MM.1S (cell line): ENCODE results near the gene ACP6.

Experiments used
- EZH2 ChIP-seq: fragments of 300-600 bp; sonication (generic); optimal IDR thresholded peaks from 2 replicates; pipeline ENCODE3; 2017; ENCODE audit warnings: low read depth, mild to moderate bottlenecking, antibody characterized with exemption, low read length, mixed read lengths
- TF ChIP-seq, protein P1 (sequence below): fragments of 300-600 bp; sonication (generic); IDR thresholded peaks from 2 replicates; pipeline ENCODE4 v1.5.1; 2016; ENCODE audit warnings: antibody characterized with exemption, low read length, mixed read lengths

DNA sequence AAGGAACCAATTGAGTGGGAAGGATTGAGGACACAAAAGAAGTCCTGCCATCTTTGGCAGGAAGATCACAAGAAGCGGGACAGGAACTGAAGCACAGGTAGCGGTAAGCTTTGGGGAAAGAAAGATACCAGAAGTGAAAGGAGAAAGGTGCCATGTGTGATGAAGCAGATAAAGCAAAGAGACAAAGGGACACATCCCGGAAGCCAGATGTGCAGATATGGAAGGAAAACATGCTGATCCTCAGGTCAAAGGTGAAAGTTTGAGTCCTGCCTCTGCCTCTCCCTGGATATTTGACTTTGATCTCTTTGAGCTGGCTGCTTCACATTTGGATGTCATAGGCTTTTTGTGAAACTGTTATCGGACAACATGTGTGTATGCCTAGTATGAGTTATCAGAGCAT, 34.0 kb downstream of the ACP6 start:
- no peak for TF ChIP-seq EZH2
- TF ChIP-seq, protein P1, sequence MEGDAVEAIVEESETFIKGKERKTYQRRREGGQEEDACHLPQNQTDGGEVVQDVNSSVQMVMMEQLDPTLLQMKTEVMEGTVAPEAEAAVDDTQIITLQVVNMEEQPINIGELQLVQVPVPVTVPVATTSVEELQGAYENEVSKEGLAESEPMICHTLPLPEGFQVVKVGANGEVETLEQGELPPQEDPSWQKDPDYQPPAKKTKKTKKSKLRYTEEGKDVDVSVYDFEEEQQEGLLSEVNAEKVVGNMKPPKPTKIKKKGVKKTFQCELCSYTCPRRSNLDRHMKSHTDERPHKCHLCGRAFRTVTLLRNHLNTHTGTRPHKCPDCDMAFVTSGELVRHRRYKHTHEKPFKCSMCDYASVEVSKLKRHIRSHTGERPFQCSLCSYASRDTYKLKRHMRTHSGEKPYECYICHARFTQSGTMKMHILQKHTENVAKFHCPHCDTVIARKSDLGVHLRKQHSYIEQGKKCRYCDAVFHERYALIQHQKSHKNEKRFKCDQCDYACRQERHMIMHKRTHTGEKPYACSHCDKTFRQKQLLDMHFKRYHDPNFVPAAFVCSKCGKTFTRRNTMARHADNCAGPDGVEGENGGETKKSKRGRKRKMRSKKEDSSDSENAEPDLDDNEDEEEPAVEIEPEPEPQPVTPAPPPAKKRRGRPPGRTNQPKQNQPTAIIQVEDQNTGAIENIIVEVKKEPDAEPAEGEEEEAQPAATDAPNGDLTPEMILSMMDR = no peak
